Nephron (organoid): ENCODE data around the gene SLC29A4.

ENCODE experiments used
- H3K27ac Mint-ChIP-seq, 3 experiments: 2 replicates each; pipeline ENCODE4 v1.8.0; 2020; ENCODE audit warnings: mixed read lengths in 3 of 3, mild to moderate bottlenecking in 2 of 3, moderate library complexity in 1 of 3
- H3K27me3 Mint-ChIP-seq: 2 replicates; pipeline ENCODE4 v1.8.0; 2021; ENCODE audit warnings: low read depth, mild to moderate bottlenecking, moderate library complexity, mixed read lengths
- H3K36me3 Mint-ChIP-seq: 2 replicates; pipeline ENCODE4 v1.8.0; 2020; ENCODE audit warnings: low read depth, mixed read lengths
- H3K4me1 Mint-ChIP-seq: 2 replicates; pipeline ENCODE4 v1.8.0; 2020; ENCODE audit warnings: mixed read lengths
- H3K4me3 Mint-ChIP-seq, 3 experiments: 2 replicates each; pipeline ENCODE4 v1.8.0; 2020; ENCODE audit warnings: mild to moderate bottlenecking in 3 of 3, mixed read lengths in 3 of 3, moderate library complexity in 2 of 3
- H3K9me3 Mint-ChIP-seq: 2 replicates; pipeline ENCODE4 v1.8.0; 2020; ENCODE audit warnings: mixed read lengths
- TF ChIP-seq, protein P1 (sequence below), 3 experiments: fragments of 200-600 bp; sonication (generic); IDR thresholded peaks; one replicate each; pipeline ENCODE4 v1.5.0; 2021; ENCODE audit warnings: antibody characterized with exemption in 3 of 3; ENCODE audit not compliant: unreplicated experiment in 3 of 3

Gene SLC29A4

GRCh38 chr7:5349437-5350173, 66.9 kb downstream of the SLC29A4 start:
- Mint-ChIP-seq H3K27me3 (no peaks in the 10 kb centered on the region), H3K9me3 (peaks cover 3% of the 10 kb centered on the region), H3K4me1 (peaks cover 34% of the 10 kb centered on the region), H3K4me3 (no peak overlapping the region), H3K27ac (peak overlapping the region in 1 of 3 experiments; percentile 67), H3K36me3 (peaks cover 61% of the 10 kb centered on the region)
- TF ChIP-seq, protein P1, sequence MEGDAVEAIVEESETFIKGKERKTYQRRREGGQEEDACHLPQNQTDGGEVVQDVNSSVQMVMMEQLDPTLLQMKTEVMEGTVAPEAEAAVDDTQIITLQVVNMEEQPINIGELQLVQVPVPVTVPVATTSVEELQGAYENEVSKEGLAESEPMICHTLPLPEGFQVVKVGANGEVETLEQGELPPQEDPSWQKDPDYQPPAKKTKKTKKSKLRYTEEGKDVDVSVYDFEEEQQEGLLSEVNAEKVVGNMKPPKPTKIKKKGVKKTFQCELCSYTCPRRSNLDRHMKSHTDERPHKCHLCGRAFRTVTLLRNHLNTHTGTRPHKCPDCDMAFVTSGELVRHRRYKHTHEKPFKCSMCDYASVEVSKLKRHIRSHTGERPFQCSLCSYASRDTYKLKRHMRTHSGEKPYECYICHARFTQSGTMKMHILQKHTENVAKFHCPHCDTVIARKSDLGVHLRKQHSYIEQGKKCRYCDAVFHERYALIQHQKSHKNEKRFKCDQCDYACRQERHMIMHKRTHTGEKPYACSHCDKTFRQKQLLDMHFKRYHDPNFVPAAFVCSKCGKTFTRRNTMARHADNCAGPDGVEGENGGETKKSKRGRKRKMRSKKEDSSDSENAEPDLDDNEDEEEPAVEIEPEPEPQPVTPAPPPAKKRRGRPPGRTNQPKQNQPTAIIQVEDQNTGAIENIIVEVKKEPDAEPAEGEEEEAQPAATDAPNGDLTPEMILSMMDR (IDR thresholded peaks at IDR 0.05; ENCODE audit: unreplicated experiment in 3 of 3): no peak

DNA sequence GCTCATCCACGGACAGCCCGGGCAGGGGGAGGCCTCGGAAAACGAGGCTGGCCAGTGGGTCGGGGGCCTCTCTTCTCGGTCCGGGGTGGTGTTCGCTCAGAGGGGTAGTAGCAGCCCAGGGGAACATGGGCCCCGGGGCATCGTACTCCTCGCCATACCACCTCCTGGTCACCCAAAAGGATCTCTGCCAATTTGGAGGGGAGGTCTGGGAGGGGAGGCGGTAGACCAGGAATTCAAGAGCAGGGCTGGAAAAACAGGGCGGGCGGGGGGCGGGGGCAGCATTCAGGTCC, 67.4 kb downstream of the SLC29A4 start:
- Mint-ChIP-seq H3K27ac (no peak overlapping the region), H3K4me3 (no peak overlapping the region), H3K9me3 (no peaks in the 10 kb centered on the region), H3K36me3 (peaks cover 61% of the 10 kb centered on the region), H3K27me3 (no peaks in the 10 kb centered on the region), H3K4me1 (peaks cover 39% of the 10 kb centered on the region)
- TF ChIP-seq, protein P1 (IDR thresholded peaks at IDR 0.05; ENCODE audit: unreplicated experiment in 3 of 3): no peak

DNA sequence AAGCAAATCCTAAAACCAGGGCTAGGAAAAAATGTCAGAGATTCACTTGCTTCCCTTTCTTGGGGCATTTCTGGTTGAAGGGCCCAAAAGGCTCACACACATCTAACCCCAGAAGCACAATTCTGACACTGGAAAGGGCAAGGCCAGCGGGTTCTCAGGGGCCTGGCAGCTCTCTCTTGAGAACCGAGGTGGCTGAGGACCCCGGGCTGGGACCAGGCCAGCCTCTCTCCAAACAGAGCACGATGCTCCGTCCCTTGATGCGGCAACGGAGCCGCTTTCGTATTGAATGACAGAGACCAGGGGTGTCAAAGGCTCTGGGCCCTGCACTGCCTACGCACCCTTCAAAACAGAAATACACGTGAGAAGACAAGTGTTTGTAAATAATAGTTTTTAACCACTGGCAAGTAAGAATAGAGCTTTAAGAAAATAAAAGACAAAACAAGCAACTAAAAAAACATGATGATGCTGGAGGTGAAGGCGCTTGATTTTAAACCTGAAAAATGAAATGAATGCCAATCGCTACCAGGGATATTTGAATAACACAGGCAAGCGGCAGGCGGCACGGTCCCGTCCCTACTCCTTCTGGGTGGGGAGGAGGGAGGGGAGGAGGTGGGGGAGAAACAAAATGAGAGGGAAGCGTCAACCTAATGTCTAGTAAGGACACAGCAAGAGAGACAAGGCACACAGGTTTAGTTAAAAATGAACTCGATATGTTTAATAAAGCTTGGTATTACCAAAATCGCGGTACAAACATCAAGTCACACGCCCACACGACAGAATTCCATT, 68.0 kb downstream of the SLC29A4 start:
- Mint-ChIP-seq H3K36me3 (peaks cover 64% of the 10 kb centered on the region), H3K27ac (peak overlapping the region in 1 of 3 experiments; percentile 2)

DNA sequence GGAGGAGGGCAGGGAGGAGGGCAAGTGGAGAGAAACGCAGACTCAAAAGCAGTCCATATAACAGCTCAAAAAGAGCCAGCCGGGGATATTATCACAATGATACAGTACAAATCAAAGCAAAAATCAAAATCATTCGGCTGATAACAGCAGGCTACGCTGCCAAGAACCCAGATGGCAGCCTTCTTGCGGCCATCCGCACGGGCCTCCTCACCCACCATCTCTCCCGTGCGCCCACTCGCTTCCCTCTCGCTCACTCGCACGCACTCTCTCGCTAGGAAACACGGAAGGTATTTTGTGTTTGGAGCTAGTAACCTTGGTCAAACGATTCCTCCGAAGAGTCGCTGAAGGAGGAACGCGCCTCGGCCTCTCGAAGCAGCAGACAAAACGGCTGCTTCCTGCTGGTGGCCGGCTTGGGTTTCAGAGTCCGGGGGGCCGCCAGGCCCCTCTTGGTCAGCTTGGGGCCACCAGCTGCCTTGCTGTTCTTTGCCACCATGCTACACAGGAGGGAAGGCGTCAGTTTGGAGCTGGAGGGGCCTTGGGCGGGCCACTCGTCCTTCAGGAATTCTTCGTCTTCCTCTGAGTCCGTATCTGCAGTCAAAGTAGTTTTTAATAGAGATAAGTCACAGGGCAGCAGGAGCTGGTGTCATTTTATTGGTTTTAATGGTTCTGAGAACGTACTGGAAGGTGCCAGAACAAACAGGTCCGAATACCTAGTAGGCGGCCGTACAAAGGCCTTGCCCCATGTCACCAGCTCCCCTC, 68.9 kb downstream of the SLC29A4 start:
- H3K4me3 Mint-ChIP-seq: no peak overlapping the region
- no peaks in the 10 kb centered on the region for H3K9me3 Mint-ChIP-seq
- peaks cover 42% of the 10 kb centered on the region for H3K4me1 Mint-ChIP-seq
- no peaks in the 10 kb centered on the region for H3K27me3 Mint-ChIP-seq
- TF ChIP-seq, protein P1 (IDR thresholded peaks at IDR 0.05; ENCODE audit: unreplicated experiment in 3 of 3): no peak
- peaks cover 68% of the 10 kb centered on the region for H3K36me3 Mint-ChIP-seq
- H3K27ac Mint-ChIP-seq: peak overlapping the region; percentile 51 to 80 (median 55)

More for the DNA sequence above, 68.0 kb downstream of the SLC29A4 start:
- Mint-ChIP-seq H3K4me3 (no peak overlapping the region), H3K27me3 (no peaks in the 10 kb centered on the region), H3K9me3 (no peaks in the 10 kb centered on the region), H3K4me1 (peaks cover 42% of the 10 kb centered on the region)
- TF ChIP-seq, protein P1 (IDR thresholded peaks at IDR 0.05; ENCODE audit: unreplicated experiment in 3 of 3): no peak

DNA sequence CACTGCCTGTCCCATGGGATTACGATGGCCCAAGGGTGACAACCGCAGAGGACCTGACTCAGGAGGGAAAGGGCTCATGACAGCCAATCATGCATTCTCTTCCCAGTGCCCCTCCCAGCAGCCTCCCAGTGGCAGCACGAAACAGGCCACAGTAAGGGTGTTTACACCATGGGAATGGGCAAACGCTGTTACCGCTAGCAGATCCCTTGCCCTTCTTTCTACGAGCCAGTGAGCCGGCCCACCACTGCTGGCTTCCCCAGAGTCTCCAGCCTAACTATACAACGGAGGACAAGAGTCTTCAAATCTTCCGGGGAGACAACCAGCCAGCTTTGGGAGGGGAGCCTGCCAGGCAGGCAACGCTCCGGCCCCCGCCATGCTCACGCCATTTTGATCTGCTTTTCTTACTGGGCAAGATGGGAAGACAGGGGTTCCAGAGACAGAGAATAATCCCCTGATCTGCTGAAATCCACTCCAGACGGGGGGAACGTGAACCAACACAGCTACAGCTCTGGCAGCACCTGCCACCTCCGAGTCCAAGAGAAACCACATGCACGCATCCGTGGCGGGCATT, 69.8 kb downstream of the SLC29A4 start:
- H3K9me3 Mint-ChIP-seq: no peaks in the 10 kb centered on the region
- peaks cover 77% of the 10 kb centered on the region for H3K36me3 Mint-ChIP-seq
- H3K4me3 Mint-ChIP-seq: no peak overlapping the region
- peaks cover 42% of the 10 kb centered on the region for H3K4me1 Mint-ChIP-seq
- no peaks in the 10 kb centered on the region for H3K27me3 Mint-ChIP-seq
- TF ChIP-seq, protein P1 (IDR thresholded peaks at IDR 0.05; ENCODE audit: unreplicated experiment in 3 of 3): no peak
- no peak overlapping the region for H3K27ac Mint-ChIP-seq
